Thyroid gland (tissue), 4 donors: ENCODE results near the gene INPP5J. TPM values are rescaled to one million over a fixed set of nuclear protein-coding genes. Genes with fewer than 3 reads are reported as not detected.
"Not testable (repeated sequence)": the region's sequence is repeated elsewhere in the genome, so short reads cannot be mapped to it uniquely, and the experiment has no call there.

Experiments used
- DNase-seq, 2 donors: peaks; one replicate each; pipeline ENCODE4 v3.0.0-alpha.2; 2019
- H3K27ac ChIP-seq, 3 donors: fragments of 200-600 bp; sonication (generic); 1 replicate in 2 of 3; 2 replicates in 1 of 3; pipeline ENCODE4 v1.5.1; 2016 to 2019; ENCODE audit warnings: mild to moderate bottlenecking in 1 of 3, moderate library complexity in 1 of 3
- H3K27me3 ChIP-seq: fragments of 200-600 bp; sonication (generic); one replicate; pipeline ENCODE4 v1.5.1; 2019
- H3K36me3 ChIP-seq, 2 donors: fragments of 200-600 bp; sonication (generic); one replicate each; pipeline ENCODE4 v1.5.1; 2016 to 2019
- H3K4me1 ChIP-seq, 2 donors: fragments of 200-600 bp; sonication (generic); one replicate each; pipeline ENCODE4 v1.5.1; 2017 to 2019
- H3K4me3 ChIP-seq, 3 donors: fragments of 200-600 bp; sonication (generic); replicated peaks in 1 of 3; 1 replicate in 2 of 3; 2 replicates in 1 of 3; pipeline ENCODE4 v1.5.1; 2016; ENCODE audit warnings: mild to moderate bottlenecking in 1 of 3
- H3K9me3 ChIP-seq: fragments of 200-600 bp; sonication (generic); one replicate; pipeline ENCODE4 v1.5.1; 2017
- POLR2A ChIP-seq, 2 donors: fragments of 450-650 bp; IDR thresholded peaks; one replicate each; pipeline ENCODE4 v1.6.1; 2017; ENCODE audit warnings: antibody characterized with exemption in 2 of 2, mild to moderate bottlenecking in 2 of 2, moderate library complexity in 1 of 2
- WGBS, 2 donors: methylation state at CpG; one replicate each; pipeline ENCODE4 v1.1.5; 2017; 5-methylcytosine and 5-hydroxymethylcytosine counted together
- intact Hi-C: fragments of 100-400 bp; cut with DNase I; formaldehyde crosslinking; loops from one replicate; pipeline ENCODE4 v1.15.1; 2023
- total RNA-seq, 4 donors: library from RNA; depleted of rRNA; stranded (reverse); fragments of >200 nt; gene quantifications; one replicate each; pipeline ENCODE4 v1.2.3, GENCODE V29; 2016
- TF ChIP-seq, protein P1 (sequence below), 6 experiments: fragments of 200-600 bp in 3 of 6; fragments of 450-650 bp in 3 of 6; sonication (generic) in 3 of 6; IDR thresholded peaks; one replicate each; pipeline ENCODE4 v1.5.1; 2016 to 2019; ENCODE audit warnings: antibody characterized with exemption in 6 of 6, mild to moderate bottlenecking in 2 of 6, inconsistent platforms in 1 of 6, moderate library complexity in 1 of 6

Gene INPP5J
- 100 to 1,000 TPM; 180 to 665 (median 442) TPM for total RNA-seq

DNA sequence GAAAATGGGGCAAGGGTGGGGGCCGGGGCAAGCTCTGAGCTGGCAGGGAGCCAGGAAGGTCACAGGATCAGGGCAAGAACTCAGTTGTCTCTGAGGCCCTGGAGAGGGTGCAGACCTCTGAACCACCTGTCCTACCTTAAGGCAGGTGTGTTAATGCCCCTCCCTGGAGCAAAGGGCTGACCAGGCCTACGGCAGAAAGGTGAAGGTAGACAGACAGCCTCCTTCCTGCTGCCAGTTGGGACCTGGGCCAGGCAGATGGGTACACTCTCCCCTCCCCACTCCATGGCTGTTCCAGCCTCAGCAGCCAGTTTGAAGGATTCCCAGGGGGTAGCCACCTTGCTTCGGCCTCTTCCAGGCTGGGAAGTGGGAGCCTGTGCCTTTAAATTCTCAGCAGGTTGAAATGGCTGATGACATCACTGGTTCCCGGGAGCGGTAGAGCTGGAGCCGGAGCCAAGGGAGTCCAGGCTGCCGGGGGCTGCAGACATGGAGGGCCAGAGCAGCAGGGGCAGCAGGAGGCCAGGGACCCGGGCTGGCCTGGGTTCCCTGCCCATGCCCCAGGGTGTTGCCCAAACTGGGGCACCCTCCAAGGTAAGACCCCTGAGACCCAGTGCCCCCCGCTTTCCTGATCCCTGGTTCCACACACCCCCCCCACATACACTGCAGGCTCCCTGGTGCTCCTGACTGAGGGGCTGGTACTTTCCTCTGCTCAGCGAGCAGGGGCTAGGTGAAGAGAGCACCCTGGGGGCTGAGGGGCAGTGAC, at the start of gene INPP5J:
TSS of gene INPP5J (plus strand) at position 435 of the 760 bp plus-strand sequence. CDS start at position 484, 49 bp downstream.
- WGBS, 2 donors, result 4 to 23% methylated on average over 3 to 5 of the region's 10 CpGs
- TF ChIP-seq, protein P1, sequence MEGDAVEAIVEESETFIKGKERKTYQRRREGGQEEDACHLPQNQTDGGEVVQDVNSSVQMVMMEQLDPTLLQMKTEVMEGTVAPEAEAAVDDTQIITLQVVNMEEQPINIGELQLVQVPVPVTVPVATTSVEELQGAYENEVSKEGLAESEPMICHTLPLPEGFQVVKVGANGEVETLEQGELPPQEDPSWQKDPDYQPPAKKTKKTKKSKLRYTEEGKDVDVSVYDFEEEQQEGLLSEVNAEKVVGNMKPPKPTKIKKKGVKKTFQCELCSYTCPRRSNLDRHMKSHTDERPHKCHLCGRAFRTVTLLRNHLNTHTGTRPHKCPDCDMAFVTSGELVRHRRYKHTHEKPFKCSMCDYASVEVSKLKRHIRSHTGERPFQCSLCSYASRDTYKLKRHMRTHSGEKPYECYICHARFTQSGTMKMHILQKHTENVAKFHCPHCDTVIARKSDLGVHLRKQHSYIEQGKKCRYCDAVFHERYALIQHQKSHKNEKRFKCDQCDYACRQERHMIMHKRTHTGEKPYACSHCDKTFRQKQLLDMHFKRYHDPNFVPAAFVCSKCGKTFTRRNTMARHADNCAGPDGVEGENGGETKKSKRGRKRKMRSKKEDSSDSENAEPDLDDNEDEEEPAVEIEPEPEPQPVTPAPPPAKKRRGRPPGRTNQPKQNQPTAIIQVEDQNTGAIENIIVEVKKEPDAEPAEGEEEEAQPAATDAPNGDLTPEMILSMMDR (IDR thresholded peaks at IDR 0.05), result no peak
- TF ChIP-seq POLR2A (IDR thresholded peaks at IDR 0.05), result peak; percentile 86 to 97
- intact Hi-C loops, result no loop called here
- Histone ChIP-seq H3K4me1 (peaks cover 45 to 47% of the 10 kb centered on the region in 2 donors), H3K27ac (peak within 1 kb of the TSS; percentile 93 to 99 (median 94)), H3K36me3 (no peaks in the 10 kb centered on the region), H3K27me3 (no peaks in the 10 kb centered on the region), H3K4me3 (peak within 1 kb of the TSS; percentile 56 to 86 (median 83)), H3K9me3 (no peaks in the 10 kb centered on the region)
- peak; percentile 83 to 86 for DNase-seq

DNA sequence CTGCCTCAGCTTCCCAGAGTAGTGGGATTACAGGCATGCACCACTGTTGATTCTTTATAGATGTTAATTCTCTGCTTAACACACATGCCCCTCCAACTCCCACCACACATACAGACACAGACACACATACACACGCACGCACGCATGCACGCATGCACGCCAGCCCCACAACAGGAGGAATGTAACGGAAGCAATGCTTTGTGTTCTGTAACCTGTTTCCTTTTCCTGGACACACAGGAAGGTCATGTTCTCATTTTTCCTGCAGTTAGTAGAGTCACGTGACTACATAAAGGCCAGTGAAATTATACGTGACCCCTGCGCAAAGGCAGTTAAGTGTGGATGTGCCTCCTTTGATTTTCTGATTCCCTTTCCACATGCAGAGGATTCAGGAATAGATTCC, 49.6 kb upstream of the INPP5J start:
- intact Hi-C loops, H3K27me3 ChIP-seq, H3K27ac ChIP-seq, H3K4me3 ChIP-seq, DNase-seq, H3K4me1 ChIP-seq, H3K36me3 ChIP-seq, H3K9me3 ChIP-seq: not testable (repeated sequence)
- WGBS, 2 donors, result 87 to 93% methylated on average over 9 of the region's 9 CpGs

GRCh38 chr22:31073545-31074145, 49.1 kb upstream of the INPP5J start:
- H3K9me3 ChIP-seq, intact Hi-C loops, H3K27me3 ChIP-seq, H3K27ac ChIP-seq, H3K4me3 ChIP-seq, H3K36me3 ChIP-seq, DNase-seq, H3K4me1 ChIP-seq: not testable (repeated sequence)
- WGBS, 2 donors, result 87 to 89% methylated on average over 4 to 5 of the region's 5 CpGs

GRCh38 chr22:31075961-31076360, 46.8 kb upstream of the INPP5J start:
- H3K9me3 ChIP-seq, result no peaks in the 10 kb centered on the region
- intact Hi-C loops, result no loop called here
- H3K27ac ChIP-seq, result peak overlapping the region; percentile 16 to 43 (median 39)
- peaks cover 0 to 12% of the 10 kb centered on the region in 2 donors for H3K4me1 ChIP-seq
- H3K36me3 ChIP-seq, result no peaks in the 10 kb centered on the region
- no peaks in the 10 kb centered on the region for H3K27me3 ChIP-seq
- WGBS, 2 donors, result 62 to 69% methylated on average over 13 to 15 of the region's 15 CpGs
- no peak overlapping the region for H3K4me3 ChIP-seq
- TF ChIP-seq POLR2A (IDR thresholded peaks at IDR 0.05), result no peak
- TF ChIP-seq, protein P1 (IDR thresholded peaks at IDR 0.05), result no peak
- peak; percentile 33 to 37 for DNase-seq

DNA sequence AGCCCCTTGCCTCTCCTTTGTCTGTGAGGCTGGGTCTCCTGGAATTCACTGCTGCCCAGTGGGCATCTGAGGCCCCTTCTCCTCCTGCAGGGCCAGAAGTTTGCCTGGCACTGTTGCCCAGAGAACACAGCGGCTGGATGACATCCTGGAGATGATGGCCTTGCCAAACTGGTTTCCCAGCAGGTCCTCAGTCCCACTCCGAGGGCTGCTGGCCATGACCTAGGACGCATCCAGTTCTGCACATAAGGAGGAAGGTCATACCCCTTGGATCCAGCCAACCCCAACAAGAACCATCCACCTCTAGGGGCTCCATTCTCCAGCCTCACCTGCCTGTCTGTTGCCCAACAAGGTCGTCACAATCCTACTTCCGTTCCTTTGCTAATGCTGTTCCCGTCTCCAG, 45.1 kb upstream of the INPP5J start:
- no peak overlapping the region for H3K27ac ChIP-seq
- H3K27me3 ChIP-seq, result no peaks in the 10 kb centered on the region
- intact Hi-C loops, result no loop called here
- 84 to 89% methylated on average over 6 of the region's 6 CpGs for WGBS, 2 donors
- peaks cover 8 to 25% of the 10 kb centered on the region in 2 donors for H3K4me1 ChIP-seq
- TF ChIP-seq, protein P1 (IDR thresholded peaks at IDR 0.05), result no peak
- TF ChIP-seq POLR2A (IDR thresholded peaks at IDR 0.05), result no peak
- H3K4me3 ChIP-seq, result no peak overlapping the region
- no peaks in the 10 kb centered on the region for H3K36me3 ChIP-seq
- DNase-seq, result no peak
- H3K9me3 ChIP-seq, result no peaks in the 10 kb centered on the region

DNA sequence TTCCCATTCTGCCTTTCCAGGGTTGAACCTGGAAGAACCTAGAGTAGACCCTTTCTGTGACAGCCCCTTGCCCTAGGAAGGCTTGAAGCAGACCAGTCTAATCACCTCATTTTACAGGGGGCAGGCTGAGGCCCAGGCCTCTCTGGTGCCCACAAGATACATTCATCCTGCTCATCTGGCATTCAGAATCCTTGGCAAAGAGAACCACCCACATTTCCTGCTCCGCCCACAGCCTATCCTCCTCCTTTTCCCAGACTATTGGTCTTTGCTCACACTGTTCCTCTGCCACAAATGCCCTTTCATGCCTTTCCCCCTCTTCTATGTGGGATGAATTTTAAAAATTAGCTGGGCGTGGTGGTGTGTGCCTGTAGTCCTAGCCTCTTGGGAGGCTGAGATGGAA, 44.4 kb upstream of the INPP5J start:
- intact Hi-C loops, H3K9me3 ChIP-seq, H3K4me3 ChIP-seq, H3K27ac ChIP-seq, H3K36me3 ChIP-seq, DNase-seq, H3K27me3 ChIP-seq: not testable (repeated sequence)
- 90 to 93% methylated on average over 2 of the region's 2 CpGs for WGBS, 2 donors
- H3K4me1 ChIP-seq, result peaks cover 12 to 32% of the 10 kb centered on the region in 2 donors
